GM23338 (cell line): ENCODE results near the gene RIMBP3B. TPM values are rescaled to one million over a fixed set of nuclear protein-coding genes. Genes with fewer than 3 reads are reported as not detected.
"Not testable (repeated sequence)": the region's sequence is repeated elsewhere in the genome, so short reads cannot be mapped to it uniquely, and the experiment has no call there.

Source experiments
- ATAC-seq: fragments of 200-7000 bp; cut with Tn5 transposase; 3 replicates; pipeline ENCODE4 v1.9.1; 2020
- DNase-seq: peaks from one replicate; pipeline ENCODE4 v3.0.0-alpha.2; 2015; ENCODE audit warnings: low spot score
- H2AFZ ChIP-seq: fragments of 200-600 bp; sonication (generic); 2 replicates; pipeline ENCODE4 v1.8.0; 2016; ENCODE audit warnings: antibody characterized with exemption, mild to moderate bottlenecking, moderate library complexity
- H3F3A ChIP-seq: fragments of 200-600 bp; sonication (generic); replicated peaks from 2 replicates; pipeline ENCODE4 v1.8.0; 2017; ENCODE audit warnings: antibody characterized with exemption, mixed run types, low read depth
- H3K27ac ChIP-seq: fragments of 200-600 bp; sonication (generic); 2 replicates; pipeline ENCODE4 v1.6.1; 2016; ENCODE audit warnings: low read depth
- H3K27me3 ChIP-seq: fragments of 200-600 bp; sonication (generic); 2 replicates; pipeline ENCODE4 v1.8.0; 2016; ENCODE audit warnings: mild to moderate bottlenecking, mixed run types, moderate library complexity; ENCODE audit not compliant: insufficient read depth
- H3K36me3 ChIP-seq: fragments of 200-600 bp; sonication (generic); 2 replicates; pipeline ENCODE4 v1.8.0; 2016; ENCODE audit warnings: mild to moderate bottlenecking; ENCODE audit not compliant: insufficient read depth
- H3K4me1 ChIP-seq: fragments of 200-600 bp; sonication (generic); 2 replicates; pipeline ENCODE4 v1.8.0; 2016; ENCODE audit warnings: mild to moderate bottlenecking, moderate library complexity; ENCODE audit not compliant: insufficient read depth
- H3K4me2 ChIP-seq: fragments of 200-600 bp; sonication (generic); 2 replicates; pipeline ENCODE4 v1.7.1; 2017; ENCODE audit warnings: mixed run types
- H3K4me3 ChIP-seq: fragments of 200-600 bp; sonication (generic); 2 replicates; pipeline ENCODE4 v1.6.1; 2016; ENCODE audit warnings: mixed run types
- H3K79me2 ChIP-seq: fragments of 200-600 bp; sonication (generic); replicated peaks from 2 replicates; pipeline ENCODE4 v1.8.0; 2017; ENCODE audit warnings: mild to moderate bottlenecking; ENCODE audit not compliant: insufficient read depth
- H3K9me2 ChIP-seq: fragments of 200-600 bp; sonication (generic); 2 replicates; pipeline ENCODE4 v1.8.0; 2017; ENCODE audit not compliant: insufficient read depth
- H4K20me1 ChIP-seq: fragments of 200-600 bp; sonication (generic); replicated peaks from 2 replicates; pipeline ENCODE4 v1.8.0; 2017; ENCODE audit warnings: mild to moderate bottlenecking; ENCODE audit not compliant: insufficient read depth
- H3K27ac Mint-ChIP-seq: 2 replicates; pipeline ENCODE4 v1.8.0; 2020; ENCODE audit warnings: inconsistent platforms, mild to moderate bottlenecking, moderate library complexity, mixed read lengths
- H3K27me3 Mint-ChIP-seq: 3 replicates; pipeline ENCODE4 v1.8.0; 2022; ENCODE audit warnings: low read depth, mild to moderate bottlenecking, moderate library complexity, mixed read lengths, inconsistent platforms; ENCODE audit not compliant: insufficient read depth, poor library complexity
- H3K36me3 Mint-ChIP-seq: 3 replicates; pipeline ENCODE4 v1.8.0; 2021; ENCODE audit warnings: low read depth, mild to moderate bottlenecking, inconsistent platforms, moderate library complexity, mixed read lengths
- H3K4me1 Mint-ChIP-seq: 3 replicates; pipeline ENCODE4 v1.8.0; 2020; ENCODE audit warnings: mild to moderate bottlenecking, inconsistent platforms, mixed read lengths
- H3K4me3 Mint-ChIP-seq: 3 replicates; pipeline ENCODE4 v1.8.0; 2021; ENCODE audit warnings: moderate library complexity, mild to moderate bottlenecking, inconsistent platforms, mixed read lengths
- H3K9me3 Mint-ChIP-seq: 3 replicates; pipeline ENCODE4 v1.8.0; 2020; ENCODE audit warnings: moderate library complexity, mild to moderate bottlenecking, inconsistent platforms, mixed read lengths
- polyA plus RNA-seq: library from polyadenylated mRNA; unstranded; fragments of >200 nt; fragmentation: Nextera tagmentation; extraction: Ambion mirVana; gene quantifications from 2 replicates; pipeline ENCODE4 v1.2.1, GENCODE V29; 2016
- total RNA-seq: library from RNA; depleted of rRNA; stranded (reverse); fragments of >200 nt; shearing (Covaris generic); gene quantifications from 2 replicates; pipeline ENCODE4 v1.2.3, GENCODE V29; 2014

The RIMBP3B gene
- total and polyA plus RNA-seq, 2 experiments from 2014 or later: 0.10 to 0.21 TPM

- H3K4me3 ChIP-seq, H4K20me1 ChIP-seq, H2AFZ ChIP-seq, H3K4me2 ChIP-seq, H3K9me2 ChIP-seq, H3K27me3 Mint-ChIP-seq, H3K27ac ChIP-seq, DNase-seq, H3K9me3 Mint-ChIP-seq, H3K36me3 ChIP-seq, H3K4me3 Mint-ChIP-seq, H3F3A ChIP-seq, H3K36me3 Mint-ChIP-seq, H3K4me1 ChIP-seq, H3K27ac Mint-ChIP-seq, H3K4me1 Mint-ChIP-seq, H3K27me3 ChIP-seq, H3K79me2 ChIP-seq, ATAC-seq: not testable (repeated sequence)
Measured at GRCh38 chr22:21407792-21408191, 24.2 kb downstream of the RIMBP3B start.

DNA sequence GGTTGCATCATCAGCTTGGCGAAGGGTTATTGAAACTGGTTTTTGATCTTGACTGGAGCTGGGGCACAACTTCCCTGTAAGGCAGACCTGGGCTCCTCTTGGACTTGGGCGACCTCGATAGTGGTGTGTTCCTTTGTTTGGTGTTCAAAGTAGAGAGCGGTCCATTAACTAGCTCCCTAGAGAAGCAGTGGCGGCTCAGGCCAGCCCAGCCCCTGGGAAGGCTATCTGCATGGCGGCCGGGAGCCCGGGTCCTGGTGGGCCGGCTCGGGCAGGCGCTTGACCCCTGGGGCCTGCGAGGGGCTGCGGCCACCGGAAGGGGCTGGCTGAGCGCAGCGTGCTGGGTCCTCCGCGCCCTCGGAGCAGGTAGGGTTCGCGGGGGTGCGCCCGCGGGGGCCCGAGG is 32.8 kb downstream of the RIMBP3B start:
- H3K36me3 Mint-ChIP-seq, H3F3A ChIP-seq, H3K4me3 ChIP-seq, H3K27ac ChIP-seq, H3K27me3 ChIP-seq, H3K27ac Mint-ChIP-seq, H3K4me1 ChIP-seq, H3K36me3 ChIP-seq, H3K27me3 Mint-ChIP-seq, H3K9me2 ChIP-seq, H3K4me1 Mint-ChIP-seq, H3K79me2 ChIP-seq, DNase-seq, H4K20me1 ChIP-seq, H3K9me3 Mint-ChIP-seq, H2AFZ ChIP-seq, H3K4me3 Mint-ChIP-seq: not testable (repeated sequence)
- peak overlapping the region; percentile 75 for H3K4me2 ChIP-seq
- ATAC-seq: peak; percentile 45

DNA sequence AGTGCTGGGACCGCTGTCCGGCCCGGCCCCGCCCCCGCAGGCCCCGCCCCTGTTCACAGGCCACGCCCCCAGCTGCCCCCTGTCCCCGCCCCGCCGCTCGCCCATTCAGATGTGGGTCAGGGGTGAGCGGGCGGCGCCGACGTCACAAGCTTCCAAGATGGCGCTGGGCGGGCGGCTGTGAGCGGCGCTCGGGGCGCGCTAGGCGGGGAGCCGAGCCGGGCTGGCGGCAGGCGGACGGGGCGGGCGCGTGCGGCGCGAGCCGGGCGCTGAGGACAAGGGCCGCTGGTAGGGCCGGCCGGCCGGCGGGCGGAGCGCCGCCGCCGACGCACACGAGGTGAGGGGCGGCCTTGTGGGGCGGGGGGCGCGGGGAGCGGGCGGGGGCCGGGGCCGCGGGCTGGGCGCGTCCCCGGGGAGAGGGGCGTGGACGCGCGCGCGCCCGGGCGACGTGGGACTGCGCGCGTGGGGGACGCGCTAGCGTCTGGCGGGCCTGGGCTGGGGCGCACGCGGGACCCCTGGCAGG is 33.7 kb downstream of the RIMBP3B start, which contains the start of gene HIC2:
HIC2 (plus strand) TSS at position 145 of the 520 bp plus-strand sequence. CDS start 25,461 bp downstream, outside the sequence.
- H3K4me1 Mint-ChIP-seq, H3K36me3 ChIP-seq, H3K9me2 ChIP-seq, H3F3A ChIP-seq, H4K20me1 ChIP-seq, H2AFZ ChIP-seq, H3K79me2 ChIP-seq, H3K27ac ChIP-seq, H3K9me3 Mint-ChIP-seq, H3K36me3 Mint-ChIP-seq, DNase-seq, H3K4me1 ChIP-seq, H3K27me3 Mint-ChIP-seq, H3K27ac Mint-ChIP-seq, H3K27me3 ChIP-seq: not testable (repeated sequence)
- Histone ChIP-seq H3K4me2 (peak within 1 kb of the TSS; percentile 75), H3K4me3 (peak within 1 kb of the TSS; percentile 53; the same call in 1 of the 2 replicates)
- peak within 1 kb of the TSS; percentile 63; the same call in 2 of the 3 replicates for H3K4me3 Mint-ChIP-seq
- ATAC-seq: peak; percentile 33

DNA sequence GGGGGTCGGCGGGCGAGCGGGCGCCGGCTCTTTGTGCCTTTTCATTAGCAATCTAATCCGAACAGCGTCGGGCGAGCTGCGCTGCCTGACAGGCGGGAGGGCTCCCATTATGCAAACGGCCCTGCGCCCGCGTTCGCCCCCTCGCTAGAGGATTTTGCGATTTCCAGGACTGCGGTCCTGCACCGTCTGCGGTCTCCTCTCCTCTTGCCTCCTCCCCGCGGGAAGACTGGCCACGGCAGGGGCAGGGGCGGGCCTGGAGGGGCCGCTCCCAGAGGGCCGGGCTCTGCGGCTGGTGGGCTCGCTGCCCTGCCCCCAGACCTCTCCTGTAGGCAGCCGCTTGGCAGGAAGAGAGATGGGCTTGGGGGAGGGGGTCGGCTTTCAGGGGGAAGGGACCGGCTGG is 34.3 kb downstream of the RIMBP3B start:
- not testable (repeated sequence) for H3K27me3 ChIP-seq, H3K9me2 ChIP-seq, H3K4me2 ChIP-seq, H3K4me1 Mint-ChIP-seq, H3K36me3 Mint-ChIP-seq, H3F3A ChIP-seq, H3K36me3 ChIP-seq, H3K27ac ChIP-seq, DNase-seq, H2AFZ ChIP-seq, H3K27ac Mint-ChIP-seq, H3K4me1 ChIP-seq, H3K9me3 Mint-ChIP-seq, H3K27me3 Mint-ChIP-seq, H3K79me2 ChIP-seq, H4K20me1 ChIP-seq
- peak overlapping the region; percentile 53; the same call in 1 of the 2 replicates for H3K4me3 ChIP-seq
- peak overlapping the region; percentile 63; the same call in 2 of the 3 replicates for H3K4me3 Mint-ChIP-seq
- peak; percentile 10 for ATAC-seq

GRCh38 chr22:21418974-21419638 is 35.6 kb downstream of the RIMBP3B start:
- not testable (repeated sequence) for H3F3A ChIP-seq, H3K9me2 ChIP-seq, H3K9me3 Mint-ChIP-seq, H3K4me1 Mint-ChIP-seq, H4K20me1 ChIP-seq, DNase-seq, H3K36me3 ChIP-seq, H3K27ac Mint-ChIP-seq, H3K4me3 Mint-ChIP-seq, H3K36me3 Mint-ChIP-seq, H2AFZ ChIP-seq, ATAC-seq, H3K27ac ChIP-seq, H3K4me1 ChIP-seq, H3K79me2 ChIP-seq, H3K27me3 ChIP-seq, H3K4me3 ChIP-seq, H3K27me3 Mint-ChIP-seq
- H3K4me2 ChIP-seq: peak overlapping the region; percentile 65; the same call in 1 of the 2 replicates

DNA sequence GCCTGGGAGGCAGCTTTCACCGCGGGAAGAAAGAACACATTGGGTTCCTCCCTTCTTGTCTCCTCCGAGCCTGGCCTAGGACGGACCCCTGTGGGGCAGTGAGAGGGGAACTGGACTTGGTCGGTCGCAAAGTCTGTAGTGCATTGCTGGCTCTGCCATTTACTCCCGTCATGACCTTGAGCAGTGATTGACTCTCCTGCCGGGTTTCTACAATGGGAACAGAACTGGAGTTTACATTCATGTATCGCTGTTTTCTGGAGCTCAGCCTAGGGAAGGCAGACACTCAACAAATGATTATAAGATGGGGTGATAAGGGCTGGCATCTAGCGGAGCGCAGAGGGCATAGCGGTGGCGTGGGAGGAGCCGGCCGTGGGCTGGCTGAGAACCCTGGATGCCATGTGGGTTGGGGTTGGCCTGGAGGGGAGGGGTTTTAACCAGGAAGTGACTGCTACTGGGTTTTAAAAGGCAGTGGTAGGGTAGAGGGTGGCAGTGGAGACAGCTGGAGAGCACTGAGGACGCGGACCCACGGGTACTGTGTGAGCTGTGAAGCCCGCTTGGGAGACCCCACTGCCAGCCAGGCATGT is 36.7 kb downstream of the RIMBP3B start:
- not testable (repeated sequence) for H3K4me3 Mint-ChIP-seq, H3K27ac Mint-ChIP-seq, H3K4me1 Mint-ChIP-seq, H3K27me3 ChIP-seq, H3K4me2 ChIP-seq, H3K27ac ChIP-seq, H3K36me3 Mint-ChIP-seq, H3K36me3 ChIP-seq, H3K27me3 Mint-ChIP-seq, H3F3A ChIP-seq, H4K20me1 ChIP-seq, H3K9me3 Mint-ChIP-seq, DNase-seq, H3K9me2 ChIP-seq, H3K79me2 ChIP-seq, H2AFZ ChIP-seq, H3K4me1 ChIP-seq, ATAC-seq
- 0 out of 2 replicates have a peak overlapping the region, but pooled peaks have one; percentile 35 for H3K4me3 ChIP-seq
